Nephron (organoid): Measurements from ENCODE around the gene TDP1.

Experiments
- H3K27ac Mint-ChIP-seq, 3 experiments: 2 replicates each; pipeline ENCODE4 v1.8.0; 2020; ENCODE audit warnings: mixed read lengths in 3 of 3, mild to moderate bottlenecking in 2 of 3, moderate library complexity in 1 of 3
- H3K27me3 Mint-ChIP-seq: 2 replicates; pipeline ENCODE4 v1.8.0; 2021; ENCODE audit warnings: low read depth, mild to moderate bottlenecking, moderate library complexity, mixed read lengths
- H3K36me3 Mint-ChIP-seq: 2 replicates; pipeline ENCODE4 v1.8.0; 2020; ENCODE audit warnings: low read depth, mixed read lengths
- H3K4me1 Mint-ChIP-seq: 2 replicates; pipeline ENCODE4 v1.8.0; 2020; ENCODE audit warnings: mixed read lengths
- H3K4me3 Mint-ChIP-seq, 3 experiments: 2 replicates each; pipeline ENCODE4 v1.8.0; 2020; ENCODE audit warnings: mild to moderate bottlenecking in 3 of 3, mixed read lengths in 3 of 3, moderate library complexity in 2 of 3
- H3K9me3 Mint-ChIP-seq: 2 replicates; pipeline ENCODE4 v1.8.0; 2020; ENCODE audit warnings: mixed read lengths
- TF ChIP-seq, protein P1 (sequence below), 3 experiments: fragments of 200-600 bp; sonication (generic); IDR thresholded peaks; one replicate each; pipeline ENCODE4 v1.5.0; 2021; ENCODE audit warnings: antibody characterized with exemption in 3 of 3; ENCODE audit not compliant: unreplicated experiment in 3 of 3

The TDP1 gene

DNA sequence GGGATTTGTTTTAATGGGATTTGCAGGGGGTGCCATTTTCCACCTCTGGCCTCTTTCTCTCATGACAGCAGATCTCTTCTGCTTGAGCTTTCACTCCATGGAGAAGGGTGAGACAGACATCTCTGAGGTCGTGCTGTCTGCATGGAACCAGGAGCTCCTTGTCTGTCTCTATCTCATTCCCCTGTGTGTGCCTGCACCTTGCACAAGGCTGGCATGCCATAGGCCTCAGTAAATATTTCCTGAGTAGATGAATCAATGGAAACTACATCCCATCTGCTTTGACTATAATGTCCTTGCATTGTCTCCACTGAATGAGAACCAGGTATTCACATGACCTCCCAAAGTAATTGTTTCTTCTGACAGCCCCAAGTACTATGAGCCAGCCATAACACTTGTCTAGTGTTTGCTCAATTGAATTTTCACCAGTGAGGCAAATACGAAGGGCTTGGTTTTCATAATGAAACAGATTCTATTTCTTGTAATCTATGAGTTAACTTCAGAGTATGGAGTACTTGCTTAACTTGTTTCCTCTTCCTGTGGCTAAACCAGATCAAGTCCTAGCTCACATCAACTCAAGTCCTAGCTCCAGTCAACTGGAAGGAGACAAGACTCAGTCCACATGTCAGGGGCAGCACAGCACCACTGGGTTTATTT, 138.3 kb downstream of the TDP1 start:
- TF ChIP-seq, protein P1, sequence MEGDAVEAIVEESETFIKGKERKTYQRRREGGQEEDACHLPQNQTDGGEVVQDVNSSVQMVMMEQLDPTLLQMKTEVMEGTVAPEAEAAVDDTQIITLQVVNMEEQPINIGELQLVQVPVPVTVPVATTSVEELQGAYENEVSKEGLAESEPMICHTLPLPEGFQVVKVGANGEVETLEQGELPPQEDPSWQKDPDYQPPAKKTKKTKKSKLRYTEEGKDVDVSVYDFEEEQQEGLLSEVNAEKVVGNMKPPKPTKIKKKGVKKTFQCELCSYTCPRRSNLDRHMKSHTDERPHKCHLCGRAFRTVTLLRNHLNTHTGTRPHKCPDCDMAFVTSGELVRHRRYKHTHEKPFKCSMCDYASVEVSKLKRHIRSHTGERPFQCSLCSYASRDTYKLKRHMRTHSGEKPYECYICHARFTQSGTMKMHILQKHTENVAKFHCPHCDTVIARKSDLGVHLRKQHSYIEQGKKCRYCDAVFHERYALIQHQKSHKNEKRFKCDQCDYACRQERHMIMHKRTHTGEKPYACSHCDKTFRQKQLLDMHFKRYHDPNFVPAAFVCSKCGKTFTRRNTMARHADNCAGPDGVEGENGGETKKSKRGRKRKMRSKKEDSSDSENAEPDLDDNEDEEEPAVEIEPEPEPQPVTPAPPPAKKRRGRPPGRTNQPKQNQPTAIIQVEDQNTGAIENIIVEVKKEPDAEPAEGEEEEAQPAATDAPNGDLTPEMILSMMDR (IDR thresholded peaks at IDR 0.05; ENCODE audit: unreplicated experiment in 3 of 3), result no peak
- Mint-ChIP-seq H3K4me3 (no peak overlapping the region), H3K36me3 (no peaks in the 10 kb centered on the region), H3K9me3 (peaks cover 7% of the 10 kb centered on the region), H3K27ac (no peak overlapping the region), H3K27me3 (peaks cover 33% of the 10 kb centered on the region), H3K4me1 (peaks cover 6% of the 10 kb centered on the region)
